ENCODE results near the gene TAB2. TPM values are rescaled to one million over a fixed set of nuclear protein-coding genes. Genes with fewer than 3 reads are reported as not detected.

Gene TAB2
- total RNA-seq, 4 donors from 2014 or later = 49.8 to 81.8 (median 74.1) TPM

- Histone ChIP-seq H3K27ac (no peak overlapping the region), H3K4me1 (no peaks in the 10 kb centered on the region), H3K9me3 (no peaks in the 10 kb centered on the region), H3K27me3 (no peaks in the 10 kb centered on the region), H3K4me3 (no peak overlapping the region), H3K36me3 (no peaks in the 10 kb centered on the region)
- TF ChIP-seq POLR2AphosphoS5 (IDR thresholded peaks at IDR 0.05) (no peak), CTCF (IDR thresholded peaks at IDR 0.05) (no peak), POLR2A (IDR thresholded peaks at IDR 0.05) (no peak), EP300 (IDR thresholded peaks at IDR 0.05) (no peak)
- 83% methylated on average over 8 of the region's 8 CpGs for WGBS
- no peak for DNase-seq (ENCODE audit: low spot score in 2 of 2)
Observed at GRCh38 chr6:149271348-149272340, 45.9 kb upstream of the TAB2 start.

GRCh38 chr6:149273318-149273717, 44.2 kb upstream of the TAB2 start:
- TF ChIP-seq POLR2A (IDR thresholded peaks at IDR 0.05) = no peak
- TF ChIP-seq CTCF (IDR thresholded peaks at IDR 0.05) = no peak
- no peak for TF ChIP-seq POLR2AphosphoS5 (IDR thresholded peaks at IDR 0.05)
- no peak for TF ChIP-seq EP300 (IDR thresholded peaks at IDR 0.05)
- WGBS = 77% methylated on average over 4 of the region's 4 CpGs
- DNase-seq (ENCODE audit: low spot score in 2 of 2) = no peak
- no peak overlapping the region for H3K27ac ChIP-seq
- no peaks in the 10 kb centered on the region for H3K36me3 ChIP-seq
- no peaks in the 10 kb centered on the region for H3K27me3 ChIP-seq
- H3K9me3 ChIP-seq = no peaks in the 10 kb centered on the region
- H3K4me3 ChIP-seq = no peak overlapping the region
- H3K4me1 ChIP-seq = no peaks in the 10 kb centered on the region

- no peak for TF ChIP-seq CTCF (IDR thresholded peaks at IDR 0.05)
- no peak for TF ChIP-seq POLR2AphosphoS5 (IDR thresholded peaks at IDR 0.05)
- TF ChIP-seq EP300 (IDR thresholded peaks at IDR 0.05) = no peak
- no peak for TF ChIP-seq POLR2A (IDR thresholded peaks at IDR 0.05)
- no peaks in the 10 kb centered on the region for H3K9me3 ChIP-seq
- no peaks in the 10 kb centered on the region for H3K27me3 ChIP-seq
- H3K27ac ChIP-seq = no peak overlapping the region
- H3K4me3 ChIP-seq = no peak overlapping the region
- no peaks in the 10 kb centered on the region for H3K4me1 ChIP-seq
- H3K36me3 ChIP-seq = no peaks in the 10 kb centered on the region
- no peak for DNase-seq (ENCODE audit: low spot score in 2 of 2)
- 85% methylated on average over 3 of the region's 3 CpGs for WGBS
Observed at GRCh38 chr6:149275621-149276020, 41.9 kb upstream of the TAB2 start.

- no peak overlapping the region for H3K27ac ChIP-seq
- no peak for TF ChIP-seq EP300 (IDR thresholded peaks at IDR 0.05)
- no peak for TF ChIP-seq POLR2A (IDR thresholded peaks at IDR 0.05)
- no peak for TF ChIP-seq CTCF (IDR thresholded peaks at IDR 0.05)
- no peak for TF ChIP-seq POLR2AphosphoS5 (IDR thresholded peaks at IDR 0.05)
- no peak for DNase-seq (ENCODE audit: low spot score in 2 of 2)
- no peak overlapping the region for H3K4me3 ChIP-seq
- no peaks in the 10 kb centered on the region for H3K36me3 ChIP-seq
- H3K27me3 ChIP-seq = no peaks in the 10 kb centered on the region
- H3K4me1 ChIP-seq = no peaks in the 10 kb centered on the region
- no peaks in the 10 kb centered on the region for H3K9me3 ChIP-seq
Observed at GRCh38 chr6:149277621-149278020, 39.9 kb upstream of the TAB2 start.

- Histone ChIP-seq H3K27me3 (no peaks in the 10 kb centered on the region), H3K9me3 (no peaks in the 10 kb centered on the region), H3K36me3 (no peaks in the 10 kb centered on the region), H3K4me3 (no peak overlapping the region), H3K4me1 (no peaks in the 10 kb centered on the region), H3K27ac (no peak overlapping the region)
- DNase-seq (ENCODE audit: low spot score in 2 of 2) = no peak
- WGBS = 91% methylated on average over 1 of the region's 1 CpG
- no peak for TF ChIP-seq POLR2A (IDR thresholded peaks at IDR 0.05)
- no peak for TF ChIP-seq POLR2AphosphoS5 (IDR thresholded peaks at IDR 0.05)
- no peak for TF ChIP-seq EP300 (IDR thresholded peaks at IDR 0.05)
- TF ChIP-seq CTCF (IDR thresholded peaks at IDR 0.05) = no peak
Observed at GRCh38 chr6:149278997-149279396, 38.5 kb upstream of the TAB2 start.

Measured in suprapubic skin (tissue), 4 donors.